GM12865 (cell line): ENCODE data around the gene CPM.

Source experiments
- DNase-seq: peaks from one replicate; pipeline ENCODE4 v3.0.0; 2010; ENCODE audit warnings: low read depth
- H3K4me3 ChIP-seq: 2 replicates; pipeline ENCODE4 v1.5.1; 2011; ENCODE audit warnings: mild to moderate bottlenecking, low read depth, low read length, control low read depth
- TF ChIP-seq, protein P1 (sequence below): IDR thresholded peaks from 2 replicates; pipeline ENCODE4 v1.5.1; 2011; ENCODE audit warnings: low read length, control low read depth, low read depth, inconsistent platforms; ENCODE audit not compliant: insufficient read depth; ENCODE audit errors: missing control alignments

Gene CPM

DNA sequence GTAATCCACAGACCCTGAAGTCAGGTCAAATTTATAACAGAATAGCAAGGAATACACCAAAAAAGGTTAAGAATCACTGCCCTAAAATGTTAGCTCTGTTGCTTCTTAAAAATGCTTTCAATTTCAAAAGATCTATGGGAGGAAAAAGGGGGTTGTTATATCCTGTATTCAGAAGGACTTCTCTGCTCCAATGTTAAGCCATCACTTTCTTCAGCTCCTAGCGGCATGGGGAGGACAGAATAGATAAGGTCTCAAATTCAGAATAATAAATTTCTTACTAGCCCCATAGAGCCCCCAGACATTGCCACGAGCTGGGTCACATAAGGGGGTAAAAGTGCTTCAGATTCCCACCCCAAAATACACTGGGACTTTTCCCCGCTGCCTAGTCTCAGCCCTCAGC, 49.8 kb downstream of the CPM start:
- TF ChIP-seq, protein P1, sequence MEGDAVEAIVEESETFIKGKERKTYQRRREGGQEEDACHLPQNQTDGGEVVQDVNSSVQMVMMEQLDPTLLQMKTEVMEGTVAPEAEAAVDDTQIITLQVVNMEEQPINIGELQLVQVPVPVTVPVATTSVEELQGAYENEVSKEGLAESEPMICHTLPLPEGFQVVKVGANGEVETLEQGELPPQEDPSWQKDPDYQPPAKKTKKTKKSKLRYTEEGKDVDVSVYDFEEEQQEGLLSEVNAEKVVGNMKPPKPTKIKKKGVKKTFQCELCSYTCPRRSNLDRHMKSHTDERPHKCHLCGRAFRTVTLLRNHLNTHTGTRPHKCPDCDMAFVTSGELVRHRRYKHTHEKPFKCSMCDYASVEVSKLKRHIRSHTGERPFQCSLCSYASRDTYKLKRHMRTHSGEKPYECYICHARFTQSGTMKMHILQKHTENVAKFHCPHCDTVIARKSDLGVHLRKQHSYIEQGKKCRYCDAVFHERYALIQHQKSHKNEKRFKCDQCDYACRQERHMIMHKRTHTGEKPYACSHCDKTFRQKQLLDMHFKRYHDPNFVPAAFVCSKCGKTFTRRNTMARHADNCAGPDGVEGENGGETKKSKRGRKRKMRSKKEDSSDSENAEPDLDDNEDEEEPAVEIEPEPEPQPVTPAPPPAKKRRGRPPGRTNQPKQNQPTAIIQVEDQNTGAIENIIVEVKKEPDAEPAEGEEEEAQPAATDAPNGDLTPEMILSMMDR = no peak
- no peak overlapping the region for H3K4me3 ChIP-seq
- DNase-seq = no peak

DNA sequence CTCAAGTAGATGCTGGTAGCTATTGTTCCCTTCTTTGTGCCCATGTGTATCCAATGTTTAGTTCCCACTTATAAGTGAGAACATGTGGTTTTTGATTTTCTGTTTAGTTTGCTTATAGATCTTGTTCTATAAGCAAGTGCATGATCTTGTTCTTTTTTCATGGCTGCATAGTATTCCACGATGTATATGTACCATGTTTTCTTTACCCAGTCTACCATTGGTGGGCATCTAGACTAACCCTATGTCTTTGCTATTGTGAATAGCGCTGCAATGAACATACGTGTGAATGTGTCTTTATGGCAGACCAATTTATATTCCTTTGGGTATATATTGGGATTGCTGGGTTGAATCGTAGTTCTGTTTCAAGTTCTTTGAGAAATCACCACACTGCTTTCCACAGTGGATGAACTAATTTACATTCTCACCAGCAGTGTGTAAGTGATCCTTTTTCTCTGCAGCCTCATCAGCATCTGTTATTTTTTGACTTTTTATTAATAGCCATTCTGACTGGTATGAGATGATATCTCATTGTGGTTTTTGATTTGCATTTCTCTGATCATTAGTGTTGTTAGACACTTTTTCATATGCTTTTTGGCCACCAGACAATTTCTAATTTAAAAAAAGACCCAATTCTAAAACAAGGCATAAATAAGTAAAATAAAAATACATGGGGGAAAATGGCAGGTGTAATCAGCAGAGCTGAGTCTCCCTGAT, 50.6 kb downstream of the CPM start:
- TF ChIP-seq, protein P1 = no peak
- no peak overlapping the region for H3K4me3 ChIP-seq
- DNase-seq = no peak

DNA sequence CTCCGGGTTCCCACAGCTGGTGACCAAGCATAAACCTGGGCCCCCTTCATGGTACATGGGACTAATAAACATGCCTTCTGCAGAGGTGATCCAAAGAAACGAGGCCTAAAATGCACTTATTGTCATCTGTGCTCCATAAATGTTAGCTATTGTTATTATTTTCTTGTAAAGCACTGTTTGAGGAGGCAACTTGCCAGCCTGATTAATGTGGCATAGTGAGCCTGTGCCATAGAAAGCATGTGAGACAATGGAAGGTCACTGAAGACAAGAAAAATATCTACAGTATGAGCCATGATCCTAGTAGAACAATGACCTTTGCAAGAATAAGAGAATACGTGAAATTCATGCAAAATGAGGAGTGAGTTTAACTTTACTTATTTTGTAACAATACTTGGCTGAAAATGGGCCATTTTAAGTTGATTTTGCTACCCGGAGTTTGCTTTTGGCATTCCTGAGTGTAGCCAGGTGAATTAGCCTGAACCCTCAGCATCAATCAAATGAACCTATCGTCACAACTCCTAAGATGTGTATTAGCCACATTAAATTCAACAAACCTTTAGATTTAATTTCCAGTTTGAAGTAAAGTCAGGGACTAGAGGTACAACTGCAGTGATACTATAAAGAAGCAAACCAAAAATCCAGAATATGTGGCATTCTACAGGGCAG, 52.2 kb downstream of the CPM start:
- no peak overlapping the region for H3K4me3 ChIP-seq
- DNase-seq = no peak
- TF ChIP-seq, protein P1 = no peak

DNA sequence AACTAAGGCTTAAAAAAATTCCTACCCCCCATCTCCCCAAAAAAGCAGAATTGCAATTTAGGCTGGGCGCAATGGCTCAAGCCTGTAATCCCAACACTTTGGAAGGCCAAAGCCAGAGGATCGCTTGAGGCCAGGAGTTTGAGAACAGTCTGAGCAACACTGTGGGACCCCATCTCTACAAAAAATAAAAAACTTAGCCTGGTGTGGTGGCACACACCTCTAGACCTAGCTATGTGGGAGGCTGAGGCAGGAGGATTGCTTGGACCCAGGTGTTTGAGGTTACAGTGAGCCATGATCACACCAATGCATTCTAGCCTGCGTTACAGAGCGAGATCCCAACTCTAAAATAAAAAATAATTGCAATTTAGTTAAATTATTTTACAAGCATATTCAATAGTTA, 54.1 kb downstream of the CPM start:
- TF ChIP-seq, protein P1 = no peak

DNA sequence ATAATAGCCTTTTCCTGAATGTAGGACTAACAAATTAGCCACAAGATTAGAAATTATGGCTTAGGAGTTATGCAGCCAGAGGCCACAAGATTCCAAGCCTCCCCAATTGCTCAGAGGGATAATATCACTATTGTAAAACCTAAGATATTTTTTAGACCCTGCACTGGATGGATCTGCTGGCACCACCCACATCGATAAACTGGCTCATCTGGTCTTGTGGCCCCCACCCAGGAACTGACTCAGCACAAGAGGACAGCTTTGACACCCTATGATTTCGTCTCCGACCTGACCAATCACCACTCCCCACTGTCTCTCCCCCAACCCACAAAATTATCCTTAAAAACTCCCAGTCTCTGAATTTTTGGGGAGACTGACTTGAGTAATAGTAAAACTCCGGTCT, 54.7 kb downstream of the CPM start:
- TF ChIP-seq, protein P1 = no peak
- H3K4me3 ChIP-seq = no peak overlapping the region
- DNase-seq = no peak

More for the DNA sequence above, 54.1 kb downstream of the CPM start:
- H3K4me3 ChIP-seq = no peak overlapping the region
- DNase-seq = no peak

DNA sequence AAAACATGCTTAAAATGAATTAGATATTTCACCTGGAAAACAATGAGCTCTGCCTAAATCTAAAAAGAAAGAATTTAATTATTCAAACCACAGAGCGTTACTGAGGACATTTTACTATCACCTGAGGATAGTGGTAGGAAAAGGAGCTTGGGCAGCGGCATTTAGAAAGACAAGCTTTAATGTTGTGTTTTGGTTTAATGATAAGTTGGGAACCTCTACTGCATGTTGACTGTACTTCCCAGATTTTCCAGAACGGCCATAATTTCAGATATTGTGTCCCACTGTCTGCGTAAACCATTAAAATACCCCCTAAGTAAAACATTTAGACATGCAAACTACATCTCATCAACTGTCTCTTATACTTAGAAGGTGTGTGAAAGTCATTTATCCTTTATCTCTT, 55.4 kb downstream of the CPM start:
- H3K4me3 ChIP-seq = no peak overlapping the region
- TF ChIP-seq, protein P1 = no peak
- no peak for DNase-seq
